Endothelial cell of umbilical vein (primary cell): ENCODE data around the gene RAD9A.

Experiments
- EZH2 ChIP-seq: IDR thresholded peaks from 2 replicates; pipeline ENCODE4 v1.6.1; 2012; ENCODE audit warnings: borderline replicate concordance, low read depth, mild to moderate bottlenecking, moderate library complexity, low read length, inconsistent platforms; ENCODE audit not compliant: severe bottlenecking
- FOS ChIP-seq: IDR thresholded peaks from 2 replicates; pipeline ENCODE4 v1.6.1; 2011; ENCODE audit warnings: mild to moderate bottlenecking, low read length, moderate library complexity, borderline replicate concordance; ENCODE audit not compliant: insufficient read depth
- GATA2 ChIP-seq: IDR thresholded peaks from 2 replicates; pipeline ENCODE4 v1.7.0; 2011; ENCODE audit warnings: low read depth, mild to moderate bottlenecking, moderate library complexity, mixed read lengths, low read length; ENCODE audit not compliant: insufficient read length, insufficient read depth
- JUN ChIP-seq: IDR thresholded peaks from 2 replicates; pipeline ENCODE4 v1.6.1; 2011; ENCODE audit warnings: borderline replicate concordance, low read depth; ENCODE audit not compliant: insufficient read length, insufficient read depth
- MYC ChIP-seq: IDR thresholded peaks from one replicate; pipeline ENCODE4 v1.6.1; 2011; ENCODE audit warnings: mild to moderate bottlenecking, low read depth, low read length
- POLR2A ChIP-seq: IDR thresholded peaks from 2 replicates; pipeline ENCODE4 v1.6.1; 2012; ENCODE audit warnings: low read depth, mild to moderate bottlenecking, control low read depth, low read length
- POLR2AphosphoS5 ChIP-seq: IDR thresholded peaks from 2 replicates; pipeline ENCODE4 v1.6.1; 2012; ENCODE audit warnings: low read depth, mild to moderate bottlenecking, control low read depth, low read length, moderate library complexity; ENCODE audit not compliant: insufficient read depth
- TF ChIP-seq, protein P1 (sequence below), 2 donors: IDR thresholded peaks; 1 replicate in 1 of 2; 2 replicates in 1 of 2; pipeline ENCODE4 v1.5.1; 2011; ENCODE audit warnings: low read length in 2 of 2, mild to moderate bottlenecking in 2 of 2, moderate library complexity in 2 of 2, control low read depth in 1 of 2, inconsistent platforms in 1 of 2, low read depth in 1 of 2; ENCODE audit not compliant: insufficient read depth in 1 of 2; ENCODE audit errors: extremely low read depth in 1 of 2
- TF ChIP-seq, protein P2 (sequence below): IDR thresholded peaks from 2 replicates; pipeline ENCODE4 v1.6.1; 2011; ENCODE audit not compliant: insufficient read depth, insufficient read length

DNA sequence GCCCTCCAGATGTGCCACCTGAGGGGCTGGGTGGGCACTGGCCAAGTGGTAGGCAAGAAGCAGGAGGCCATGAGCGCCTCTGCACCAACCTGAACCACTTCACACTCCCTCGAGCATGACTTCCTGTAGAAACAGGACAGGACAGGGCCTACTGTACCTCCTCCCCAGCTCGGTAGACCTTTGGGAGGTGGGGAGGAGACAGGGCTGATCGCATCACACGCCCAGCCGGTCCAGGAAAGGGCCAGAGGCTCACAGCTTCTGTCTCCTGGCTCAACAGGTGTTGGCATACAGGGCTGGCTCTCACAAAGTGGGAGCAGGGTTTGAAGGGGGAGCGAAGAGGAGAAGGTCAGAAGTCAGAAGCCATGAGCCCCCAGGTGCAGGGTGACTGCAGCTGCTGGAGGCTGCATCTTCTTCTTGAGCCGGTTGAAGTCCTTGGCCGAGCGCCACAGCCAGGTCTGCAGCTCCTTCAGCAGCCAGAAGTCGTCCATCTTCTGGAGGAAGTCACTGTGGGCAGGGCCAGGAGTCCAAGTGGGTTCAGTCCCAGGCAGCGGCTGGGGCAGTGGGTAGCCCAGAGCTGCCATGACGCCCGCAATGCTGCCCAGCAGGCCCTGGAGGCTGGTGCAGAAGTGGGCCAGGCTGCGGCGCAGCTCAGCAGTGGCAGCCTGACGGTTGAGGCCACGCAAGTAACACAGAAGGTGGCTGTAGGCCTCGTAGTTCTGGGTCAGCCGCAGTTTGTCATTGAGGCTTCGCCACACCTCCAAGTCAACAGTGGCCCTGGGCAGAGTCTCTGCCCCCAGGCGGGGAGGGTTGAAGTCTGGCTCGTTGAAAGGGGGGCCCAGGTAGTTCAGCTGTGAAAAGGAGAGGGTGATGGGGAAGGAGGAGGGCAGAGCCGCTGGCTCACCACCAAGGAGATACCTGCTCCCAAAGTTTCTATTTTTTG lies 26.7 kb upstream of the RAD9A start:
- TF ChIP-seq, protein P1, sequence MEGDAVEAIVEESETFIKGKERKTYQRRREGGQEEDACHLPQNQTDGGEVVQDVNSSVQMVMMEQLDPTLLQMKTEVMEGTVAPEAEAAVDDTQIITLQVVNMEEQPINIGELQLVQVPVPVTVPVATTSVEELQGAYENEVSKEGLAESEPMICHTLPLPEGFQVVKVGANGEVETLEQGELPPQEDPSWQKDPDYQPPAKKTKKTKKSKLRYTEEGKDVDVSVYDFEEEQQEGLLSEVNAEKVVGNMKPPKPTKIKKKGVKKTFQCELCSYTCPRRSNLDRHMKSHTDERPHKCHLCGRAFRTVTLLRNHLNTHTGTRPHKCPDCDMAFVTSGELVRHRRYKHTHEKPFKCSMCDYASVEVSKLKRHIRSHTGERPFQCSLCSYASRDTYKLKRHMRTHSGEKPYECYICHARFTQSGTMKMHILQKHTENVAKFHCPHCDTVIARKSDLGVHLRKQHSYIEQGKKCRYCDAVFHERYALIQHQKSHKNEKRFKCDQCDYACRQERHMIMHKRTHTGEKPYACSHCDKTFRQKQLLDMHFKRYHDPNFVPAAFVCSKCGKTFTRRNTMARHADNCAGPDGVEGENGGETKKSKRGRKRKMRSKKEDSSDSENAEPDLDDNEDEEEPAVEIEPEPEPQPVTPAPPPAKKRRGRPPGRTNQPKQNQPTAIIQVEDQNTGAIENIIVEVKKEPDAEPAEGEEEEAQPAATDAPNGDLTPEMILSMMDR (IDR thresholded peaks at IDR 0.05; ENCODE audit: extremely low read depth in 1 of 2, insufficient read depth in 1 of 2, low read depth in 1 of 2, low read length in 2 of 2) = no peak
- no peak for TF ChIP-seq POLR2A
- no peak for TF ChIP-seq EZH2
- TF ChIP-seq FOS = no peak
- no peak for TF ChIP-seq POLR2AphosphoS5
- TF ChIP-seq, protein P2, sequence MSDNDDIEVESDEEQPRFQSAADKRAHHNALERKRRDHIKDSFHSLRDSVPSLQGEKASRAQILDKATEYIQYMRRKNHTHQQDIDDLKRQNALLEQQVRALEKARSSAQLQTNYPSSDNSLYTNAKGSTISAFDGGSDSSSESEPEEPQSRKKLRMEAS = no peak
- TF ChIP-seq MYC = no peak
- no peak for TF ChIP-seq JUN
- no peak for TF ChIP-seq GATA2
